OCI-LY7 (cell line): Measurements from ENCODE around the gene CDY2B.
"Not testable (repeated sequence)": the region's sequence is repeated elsewhere in the genome, so short reads cannot be mapped to it uniquely, and the experiment has no call there.

ENCODE experiments used
- EZH2phosphoT487 ChIP-seq: fragments of 200-600 bp; sonication (generic); IDR thresholded peaks from 2 replicates; pipeline ENCODE4 v1.6.1; 2018; ENCODE audit warnings: low read depth, borderline replicate concordance, mild to moderate bottlenecking, mixed run types, antibody characterized with exemption, low read length, moderate library complexity, mixed read lengths
- TF ChIP-seq, protein P1 (sequence below): fragments of 200-600 bp; sonication (generic); conservative IDR thresholded peaks from 2 replicates; pipeline ENCODE4 v1.5.1; 2014; ENCODE audit warnings: mild to moderate bottlenecking, antibody characterized with exemption, low read length, moderate library complexity, mixed read lengths

DNA sequence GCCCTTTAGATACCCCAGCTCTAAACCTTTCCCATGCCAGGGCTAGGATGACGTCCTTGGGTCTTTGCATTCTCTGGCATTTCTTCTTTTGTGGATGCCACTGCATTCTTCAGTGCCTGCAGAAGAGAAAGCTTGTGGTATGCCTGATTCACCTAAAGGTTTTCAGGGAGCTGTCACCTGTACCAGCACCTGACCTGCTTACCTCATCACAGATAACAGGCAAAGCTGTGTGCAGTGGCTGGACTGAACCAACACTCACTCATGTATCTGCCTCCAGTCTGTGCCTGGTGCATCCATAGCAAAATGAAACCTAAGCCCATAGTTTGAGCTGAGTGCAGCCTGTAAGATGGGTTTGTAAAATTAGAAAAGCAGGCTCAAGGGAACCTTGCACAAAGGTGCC lies 3.3 kb downstream of the CDY2B start:
- TF ChIP-seq, protein P1, sequence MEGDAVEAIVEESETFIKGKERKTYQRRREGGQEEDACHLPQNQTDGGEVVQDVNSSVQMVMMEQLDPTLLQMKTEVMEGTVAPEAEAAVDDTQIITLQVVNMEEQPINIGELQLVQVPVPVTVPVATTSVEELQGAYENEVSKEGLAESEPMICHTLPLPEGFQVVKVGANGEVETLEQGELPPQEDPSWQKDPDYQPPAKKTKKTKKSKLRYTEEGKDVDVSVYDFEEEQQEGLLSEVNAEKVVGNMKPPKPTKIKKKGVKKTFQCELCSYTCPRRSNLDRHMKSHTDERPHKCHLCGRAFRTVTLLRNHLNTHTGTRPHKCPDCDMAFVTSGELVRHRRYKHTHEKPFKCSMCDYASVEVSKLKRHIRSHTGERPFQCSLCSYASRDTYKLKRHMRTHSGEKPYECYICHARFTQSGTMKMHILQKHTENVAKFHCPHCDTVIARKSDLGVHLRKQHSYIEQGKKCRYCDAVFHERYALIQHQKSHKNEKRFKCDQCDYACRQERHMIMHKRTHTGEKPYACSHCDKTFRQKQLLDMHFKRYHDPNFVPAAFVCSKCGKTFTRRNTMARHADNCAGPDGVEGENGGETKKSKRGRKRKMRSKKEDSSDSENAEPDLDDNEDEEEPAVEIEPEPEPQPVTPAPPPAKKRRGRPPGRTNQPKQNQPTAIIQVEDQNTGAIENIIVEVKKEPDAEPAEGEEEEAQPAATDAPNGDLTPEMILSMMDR: not testable (repeated sequence)
- not testable (repeated sequence) for TF ChIP-seq EZH2phosphoT487
